ENCODE measurements around the gene SLC22A8.
"Not testable (repeated sequence)": the region's sequence is repeated elsewhere in the genome, so short reads cannot be mapped to it uniquely, and the experiment has no call there.

SLC22A8 gene

GRCh38 chr11:63015521-63016215, at the start of gene SLC22A8:
SLC22A8 (minus strand) TSS chr11:63015841; CDS start chr11:63014958, 883 bp downstream.
- Histone ChIP-seq H3K9ac (ENCODE audit: low read depth, low read length) (no peak within 1 kb of the TSS), H3K36me3 (ENCODE audit: control insufficient read depth, insufficient read depth, low read length) (no peaks in the 10 kb centered on the region), H3K9me3 (ENCODE audit: control insufficient read depth, insufficient read depth, low read length) (no peaks in the 10 kb centered on the region), H3K4me1 (ENCODE audit: control insufficient read depth, insufficient read depth, low read length) (no peaks in the 10 kb centered on the region), H3K27me3 (ENCODE audit: control insufficient read depth, insufficient read depth, low read length) (no peaks in the 10 kb centered on the region), H3K4me3 (ENCODE audit: low read depth, low read length) (no peak within 1 kb of the TSS)

- not testable (repeated sequence) for H3K36me3 ChIP-seq (ENCODE audit: control insufficient read depth, insufficient read depth, low read length)
Measured at GRCh38 chr11:63046203-63046602, 30.6 kb upstream of the SLC22A8 start.

GRCh38 chr11:63042596-63042995, 27.0 kb upstream of the SLC22A8 start:
- Histone ChIP-seq H3K4me1 (ENCODE audit: control insufficient read depth, insufficient read depth, low read length) (no peaks in the 10 kb centered on the region), H3K4me3 (ENCODE audit: low read depth, low read length) (no peak overlapping the region), H3K9me3 (ENCODE audit: control insufficient read depth, insufficient read depth, low read length) (no peaks in the 10 kb centered on the region), H3K9ac (ENCODE audit: low read depth, low read length) (no peak overlapping the region), H3K27me3 (ENCODE audit: control insufficient read depth, insufficient read depth, low read length) (no peaks in the 10 kb centered on the region), H3K36me3 (ENCODE audit: control insufficient read depth, insufficient read depth, low read length) (no peaks in the 10 kb centered on the region)

More at GRCh38 chr11:63046203-63046602, 30.6 kb upstream of the SLC22A8 start:
- H3K4me3 ChIP-seq (ENCODE audit: low read depth, low read length); H3K9me3 ChIP-seq (ENCODE audit: control insufficient read depth, insufficient read depth, low read length); H3K9ac ChIP-seq (ENCODE audit: low read depth, low read length); H3K27me3 ChIP-seq (ENCODE audit: control insufficient read depth, insufficient read depth, low read length); H3K4me1 ChIP-seq (ENCODE audit: control insufficient read depth, insufficient read depth, low read length): not testable (repeated sequence)

GRCh38 chr11:63032457-63032856, 16.8 kb upstream of the SLC22A8 start:
- Histone ChIP-seq H3K36me3 (ENCODE audit: control insufficient read depth, insufficient read depth, low read length) (no peaks in the 10 kb centered on the region), H3K4me1 (ENCODE audit: control insufficient read depth, insufficient read depth, low read length) (peaks cover 2% of the 10 kb centered on the region), H3K27me3 (ENCODE audit: control insufficient read depth, insufficient read depth, low read length) (no peaks in the 10 kb centered on the region), H3K9me3 (ENCODE audit: control insufficient read depth, insufficient read depth, low read length) (no peaks in the 10 kb centered on the region), H3K4me3 (ENCODE audit: low read depth, low read length) (no peak overlapping the region), H3K9ac (ENCODE audit: low read depth, low read length) (no peak overlapping the region)

GRCh38 chr11:63023841-63024648, 8.4 kb upstream of the SLC22A8 start:
- Histone ChIP-seq H3K27me3 (ENCODE audit: control insufficient read depth, insufficient read depth, low read length) (peaks cover 21% of the 10 kb centered on the region), H3K4me3 (ENCODE audit: low read depth, low read length) (no peak overlapping the region), H3K4me1 (ENCODE audit: control insufficient read depth, insufficient read depth, low read length) (peaks cover 3% of the 10 kb centered on the region), H3K9me3 (ENCODE audit: control insufficient read depth, insufficient read depth, low read length) (no peaks in the 10 kb centered on the region), H3K36me3 (ENCODE audit: control insufficient read depth, insufficient read depth, low read length) (no peaks in the 10 kb centered on the region), H3K9ac (ENCODE audit: low read depth, low read length) (no peak overlapping the region)

GRCh38 chr11:63023222-63023814, 7.7 kb upstream of the SLC22A8 start:
- no peak overlapping the region for H3K9ac ChIP-seq (ENCODE audit: low read depth, low read length)
- no peaks in the 10 kb centered on the region for H3K9me3 ChIP-seq (ENCODE audit: control insufficient read depth, insufficient read depth, low read length)
- peaks cover 3% of the 10 kb centered on the region for H3K4me1 ChIP-seq (ENCODE audit: control insufficient read depth, insufficient read depth, low read length)
- no peaks in the 10 kb centered on the region for H3K36me3 ChIP-seq (ENCODE audit: control insufficient read depth, insufficient read depth, low read length)
- H3K4me3 ChIP-seq (ENCODE audit: low read depth, low read length): no peak overlapping the region
- peaks cover 21% of the 10 kb centered on the region for H3K27me3 ChIP-seq (ENCODE audit: control insufficient read depth, insufficient read depth, low read length)

GRCh38 chr11:63022441-63022840, 6.8 kb upstream of the SLC22A8 start:
- no peak overlapping the region for H3K9ac ChIP-seq (ENCODE audit: low read depth, low read length)
- no peaks in the 10 kb centered on the region for H3K9me3 ChIP-seq (ENCODE audit: control insufficient read depth, insufficient read depth, low read length)
- H3K4me1 ChIP-seq (ENCODE audit: control insufficient read depth, insufficient read depth, low read length): peaks cover 3% of the 10 kb centered on the region
- no peak overlapping the region for H3K4me3 ChIP-seq (ENCODE audit: low read depth, low read length)
- H3K27me3 ChIP-seq (ENCODE audit: control insufficient read depth, insufficient read depth, low read length): peaks cover 21% of the 10 kb centered on the region
- no peaks in the 10 kb centered on the region for H3K36me3 ChIP-seq (ENCODE audit: control insufficient read depth, insufficient read depth, low read length)

GRCh38 chr11:63020671-63021291, 5.1 kb upstream of the SLC22A8 start:
- Histone ChIP-seq H3K4me3 (ENCODE audit: low read depth, low read length) (peak overlapping the region; percentile 46), H3K36me3 (ENCODE audit: control insufficient read depth, insufficient read depth, low read length) (no peaks in the 10 kb centered on the region), H3K9ac (ENCODE audit: low read depth, low read length) (no peak overlapping the region), H3K4me1 (ENCODE audit: control insufficient read depth, insufficient read depth, low read length) (peaks cover 3% of the 10 kb centered on the region), H3K27me3 (ENCODE audit: control insufficient read depth, insufficient read depth, low read length) (peaks cover 21% of the 10 kb centered on the region), H3K9me3 (ENCODE audit: control insufficient read depth, insufficient read depth, low read length) (no peaks in the 10 kb centered on the region)

- Histone ChIP-seq H3K27me3 (ENCODE audit: control insufficient read depth, insufficient read depth, low read length) (peaks cover 21% of the 10 kb centered on the region), H3K36me3 (ENCODE audit: control insufficient read depth, insufficient read depth, low read length) (no peaks in the 10 kb centered on the region), H3K9ac (ENCODE audit: low read depth, low read length) (no peak overlapping the region), H3K4me3 (ENCODE audit: low read depth, low read length) (no peak overlapping the region), H3K9me3 (ENCODE audit: control insufficient read depth, insufficient read depth, low read length) (no peaks in the 10 kb centered on the region), H3K4me1 (ENCODE audit: control insufficient read depth, insufficient read depth, low read length) (peaks cover 3% of the 10 kb centered on the region)
Measured at GRCh38 chr11:63019506-63019905, 3.9 kb upstream of the SLC22A8 start.

GRCh38 chr11:63017306-63017974, 1.8 kb upstream of the SLC22A8 start:
- H3K27me3 ChIP-seq (ENCODE audit: control insufficient read depth, insufficient read depth, low read length): peaks cover 10% of the 10 kb centered on the region
- no peak overlapping the region for H3K4me3 ChIP-seq (ENCODE audit: low read depth, low read length)
- no peak overlapping the region for H3K9ac ChIP-seq (ENCODE audit: low read depth, low read length)
- no peaks in the 10 kb centered on the region for H3K36me3 ChIP-seq (ENCODE audit: control insufficient read depth, insufficient read depth, low read length)
- H3K9me3 ChIP-seq (ENCODE audit: control insufficient read depth, insufficient read depth, low read length): no peaks in the 10 kb centered on the region
- peaks cover 1% of the 10 kb centered on the region for H3K4me1 ChIP-seq (ENCODE audit: control insufficient read depth, insufficient read depth, low read length)

- no peaks in the 10 kb centered on the region for H3K27me3 ChIP-seq (ENCODE audit: control insufficient read depth, insufficient read depth, low read length)
Measured at GRCh38 chr11:63014408-63015055, 1.1 kb downstream of the SLC22A8 start.

More at GRCh38 chr11:63014408-63015055, 1.1 kb downstream of the SLC22A8 start:
- Histone ChIP-seq H3K9me3 (ENCODE audit: control insufficient read depth, insufficient read depth, low read length) (no peaks in the 10 kb centered on the region), H3K9ac (ENCODE audit: low read depth, low read length) (no peak overlapping the region), H3K36me3 (ENCODE audit: control insufficient read depth, insufficient read depth, low read length) (no peaks in the 10 kb centered on the region), H3K4me3 (ENCODE audit: low read depth, low read length) (no peak overlapping the region), H3K4me1 (ENCODE audit: control insufficient read depth, insufficient read depth, low read length) (no peaks in the 10 kb centered on the region)
